GM19455 (cell line): Measurements from ENCODE around the gene GGPS1.
"Not testable (repeated sequence)": the region's sequence is repeated elsewhere in the genome, so short reads cannot be mapped to it uniquely, and the experiment has no call there.

Source experiments
- ATAC-seq: cut with Tn5 transposase; IDR thresholded peaks from one replicate; pipeline ENCODE4 v1.9.1; 2021; ENCODE audit not compliant: unreplicated experiment

GGPS1 gene

GRCh38 chr1:235304549-235305451 lies 23.6 kb upstream of the GGPS1 start:
- ATAC-seq = no peak

- no peak for ATAC-seq
Observed at GRCh38 chr1:235307158-235308124, 20.9 kb upstream of the GGPS1 start.

- ATAC-seq = not testable (repeated sequence)
Observed at GRCh38 chr1:235309206-235309605, 19.2 kb upstream of the GGPS1 start.

GRCh38 chr1:235313262-235313661 lies 15.1 kb upstream of the GGPS1 start:
- ATAC-seq = no peak

GRCh38 chr1:235313931-235314678 lies 14.3 kb upstream of the GGPS1 start:
- ATAC-seq = no peak

- no peak for ATAC-seq
Observed at GRCh38 chr1:235315173-235315572, 13.2 kb upstream of the GGPS1 start.

GRCh38 chr1:235315735-235316134 lies 12.6 kb upstream of the GGPS1 start:
- no peak for ATAC-seq

- no peak for ATAC-seq
Observed at GRCh38 chr1:235317168-235317567, 11.2 kb upstream of the GGPS1 start.

- ATAC-seq = no peak
Observed at GRCh38 chr1:235319255-235319654, 9.1 kb upstream of the GGPS1 start.

- ATAC-seq = no peak
Observed at GRCh38 chr1:235320521-235321179, 7.7 kb upstream of the GGPS1 start.

- ATAC-seq = no peak
Observed at GRCh38 chr1:235324296-235324695, 4.1 kb upstream of the GGPS1 start.

- ATAC-seq = no peak
Observed at GRCh38 chr1:235325139-235325538, 3.2 kb upstream of the GGPS1 start.

GRCh38 chr1:235325854-235326253 lies 2.5 kb upstream of the GGPS1 start:
- ATAC-seq = no peak

GRCh38 chr1:235326719-235327558 lies 1.4 kb upstream of the GGPS1 start:
- ATAC-seq = peak; percentile 21

GRCh38 chr1:235327559-235328270 lies 655 bp upstream of the GGPS1 start, which contains the start of gene ARID4B:
Gene ARID4B, minus strand, starts transcription at chr1:235328179. Its CDS starts 1,260 bp downstream, at chr1:235326919.
- peak; percentile 6 for ATAC-seq

- no peak for ATAC-seq
Observed at GRCh38 chr1:235329139-235329902, 951 bp downstream of the GGPS1 start.

GRCh38 chr1:235330918-235331285 lies 2.5 kb downstream of the GGPS1 start:
- no peak for ATAC-seq

- ATAC-seq = no peak
Observed at GRCh38 chr1:235331401-235331800, 3.0 kb downstream of the GGPS1 start.
